GM12801 (cell line): Measurements from ENCODE around the gene TENM4.

ENCODE experiments used
- CTCF ChIP-seq: IDR thresholded peaks from one replicate; pipeline ENCODE4 v1.5.1; 2011; ENCODE audit warnings: control low read depth; ENCODE audit not compliant: insufficient read length; ENCODE audit errors: extremely low read depth

TENM4 gene

GRCh38 chr11:79390477-79390876 lies 50.4 kb downstream of the TENM4 start:
- no peak for TF ChIP-seq CTCF

- no peak for TF ChIP-seq CTCF
Measured at GRCh38 chr11:79388201-79388600, 52.6 kb downstream of the TENM4 start.

GRCh38 chr11:79383874-79384273 lies 57.0 kb downstream of the TENM4 start:
- no peak for TF ChIP-seq CTCF

GRCh38 chr11:79382301-79383050 lies 58.4 kb downstream of the TENM4 start:
- TF ChIP-seq CTCF = no peak

- TF ChIP-seq CTCF = no peak
Measured at GRCh38 chr11:79381036-79381435, 59.8 kb downstream of the TENM4 start.

GRCh38 chr11:79377406-79377805 lies 63.4 kb downstream of the TENM4 start:
- no peak for TF ChIP-seq CTCF

GRCh38 chr11:79375818-79376550 lies 64.8 kb downstream of the TENM4 start:
- no peak for TF ChIP-seq CTCF
